GM12874 (cell line): ENCODE measurements around the gene ASCC1.

Source experiments
- TF ChIP-seq, protein P1 (sequence below): IDR thresholded peaks from 2 replicates; pipeline ENCODE4 v1.5.1; 2011; ENCODE audit warnings: low read depth, mild to moderate bottlenecking, control low read depth, low read length, moderate library complexity; ENCODE audit not compliant: insufficient read depth

ASCC1 gene

DNA sequence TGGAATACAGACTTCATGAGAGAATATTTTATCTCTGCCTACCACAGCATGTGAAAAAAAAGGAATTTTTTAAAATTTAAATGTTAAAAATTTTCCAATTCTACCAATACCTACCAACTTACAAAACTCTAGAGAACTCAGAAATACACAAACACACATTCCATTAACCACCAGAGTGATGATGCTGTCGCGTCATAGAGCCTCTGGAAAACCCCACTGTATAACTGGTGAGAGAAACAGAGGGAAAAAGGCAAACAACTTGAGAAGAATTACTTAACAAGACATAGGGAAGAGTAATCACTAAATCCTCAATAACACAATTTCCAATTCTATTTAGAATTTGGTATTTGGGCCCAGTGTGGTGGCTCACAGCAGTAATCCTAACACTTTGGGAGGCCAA is 121.5 kb downstream of the ASCC1 start:
- TF ChIP-seq, protein P1, sequence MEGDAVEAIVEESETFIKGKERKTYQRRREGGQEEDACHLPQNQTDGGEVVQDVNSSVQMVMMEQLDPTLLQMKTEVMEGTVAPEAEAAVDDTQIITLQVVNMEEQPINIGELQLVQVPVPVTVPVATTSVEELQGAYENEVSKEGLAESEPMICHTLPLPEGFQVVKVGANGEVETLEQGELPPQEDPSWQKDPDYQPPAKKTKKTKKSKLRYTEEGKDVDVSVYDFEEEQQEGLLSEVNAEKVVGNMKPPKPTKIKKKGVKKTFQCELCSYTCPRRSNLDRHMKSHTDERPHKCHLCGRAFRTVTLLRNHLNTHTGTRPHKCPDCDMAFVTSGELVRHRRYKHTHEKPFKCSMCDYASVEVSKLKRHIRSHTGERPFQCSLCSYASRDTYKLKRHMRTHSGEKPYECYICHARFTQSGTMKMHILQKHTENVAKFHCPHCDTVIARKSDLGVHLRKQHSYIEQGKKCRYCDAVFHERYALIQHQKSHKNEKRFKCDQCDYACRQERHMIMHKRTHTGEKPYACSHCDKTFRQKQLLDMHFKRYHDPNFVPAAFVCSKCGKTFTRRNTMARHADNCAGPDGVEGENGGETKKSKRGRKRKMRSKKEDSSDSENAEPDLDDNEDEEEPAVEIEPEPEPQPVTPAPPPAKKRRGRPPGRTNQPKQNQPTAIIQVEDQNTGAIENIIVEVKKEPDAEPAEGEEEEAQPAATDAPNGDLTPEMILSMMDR: no peak

DNA sequence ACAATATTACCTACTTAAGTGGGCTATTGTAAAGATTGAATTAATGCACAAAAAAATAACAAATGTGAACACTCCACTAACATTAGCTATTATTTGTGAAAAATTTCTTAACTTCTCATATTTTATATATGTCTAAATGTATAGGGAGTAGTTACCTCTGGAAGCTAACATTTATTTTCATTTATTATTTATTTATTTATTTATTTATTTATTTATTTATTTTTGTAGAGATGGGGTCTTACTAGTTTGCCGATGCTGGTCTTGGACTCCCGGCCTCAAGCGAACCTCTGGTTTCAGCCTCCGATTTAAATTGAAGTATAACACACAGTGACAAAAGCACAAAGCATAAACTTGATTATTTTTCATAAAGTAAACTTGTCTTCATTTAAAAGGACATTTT is 122.6 kb downstream of the ASCC1 start:
- TF ChIP-seq, protein P1: no peak

DNA sequence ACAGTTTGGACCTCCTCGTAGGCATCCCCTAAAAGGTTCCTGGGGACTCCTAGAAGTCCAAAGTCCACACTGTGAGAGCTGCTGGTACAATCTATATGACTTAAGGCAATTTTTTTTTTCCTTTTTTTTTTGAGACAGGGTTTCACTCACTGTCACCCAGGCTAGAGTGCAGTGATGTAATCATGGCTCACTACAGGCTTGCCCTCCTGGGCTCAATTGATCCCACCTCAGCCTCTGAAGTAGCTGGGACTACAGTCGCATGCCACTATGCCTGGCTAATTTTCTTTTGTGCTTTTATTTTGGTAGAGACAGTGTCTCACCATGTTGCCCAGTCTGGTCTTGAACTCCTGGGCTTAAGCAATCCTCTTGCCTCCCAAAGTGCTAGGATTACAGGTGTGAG is 123.1 kb downstream of the ASCC1 start:
- TF ChIP-seq, protein P1: no peak

DNA sequence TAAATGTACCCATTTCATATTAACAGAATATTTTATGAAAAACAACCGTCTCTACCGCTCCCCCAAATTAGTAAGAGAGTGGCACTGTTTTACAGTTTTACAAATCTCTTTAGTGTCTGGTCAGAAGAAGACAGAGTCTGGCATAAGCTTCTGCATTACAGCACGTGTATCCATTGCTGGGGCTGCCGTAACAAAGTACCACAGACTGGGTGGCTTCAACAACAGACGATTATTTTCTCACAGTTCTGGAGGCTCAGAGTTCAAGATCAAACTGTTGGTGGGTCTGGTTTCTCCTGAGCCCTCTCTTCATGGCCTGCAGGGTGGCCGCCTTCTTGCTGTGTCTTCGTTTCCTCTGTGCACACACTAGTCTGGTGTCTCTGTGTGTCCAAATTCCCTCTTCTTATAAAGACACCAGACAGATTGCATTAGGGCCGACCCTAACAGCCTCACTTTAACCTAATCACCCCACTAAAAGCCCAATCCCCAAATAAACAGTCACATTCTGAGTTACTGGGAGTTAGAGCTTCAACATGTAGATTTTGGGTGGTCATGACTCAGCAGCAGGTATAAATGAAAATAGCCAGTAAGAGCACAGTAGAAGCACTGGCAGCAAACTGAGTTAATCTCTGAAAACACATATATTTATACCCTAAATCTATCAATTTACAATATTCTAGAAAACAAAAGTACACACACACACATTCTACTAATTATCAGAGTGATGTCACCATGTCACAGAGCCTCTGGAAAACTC is 123.7 kb downstream of the ASCC1 start:
- TF ChIP-seq, protein P1: no peak

DNA sequence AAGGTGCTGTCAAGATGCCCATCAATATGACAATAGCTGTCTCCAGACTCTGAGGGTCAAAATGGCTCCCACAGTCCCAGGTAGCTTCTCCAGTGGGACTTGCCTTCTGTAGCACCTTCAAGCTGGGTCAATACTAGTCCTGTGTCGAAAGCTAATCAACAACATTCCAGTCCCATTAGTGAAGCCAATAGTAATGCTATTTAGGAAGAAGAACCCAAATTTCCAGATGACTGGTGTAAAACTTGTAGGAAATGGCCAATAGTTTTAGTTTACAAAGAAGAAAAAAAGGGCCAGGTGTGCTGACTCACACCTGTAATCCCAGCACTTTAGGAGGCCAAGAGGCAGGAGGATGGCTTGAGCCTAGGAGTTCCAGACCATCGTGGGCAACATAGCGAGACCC is 125.8 kb downstream of the ASCC1 start:
- TF ChIP-seq, protein P1: no peak

DNA sequence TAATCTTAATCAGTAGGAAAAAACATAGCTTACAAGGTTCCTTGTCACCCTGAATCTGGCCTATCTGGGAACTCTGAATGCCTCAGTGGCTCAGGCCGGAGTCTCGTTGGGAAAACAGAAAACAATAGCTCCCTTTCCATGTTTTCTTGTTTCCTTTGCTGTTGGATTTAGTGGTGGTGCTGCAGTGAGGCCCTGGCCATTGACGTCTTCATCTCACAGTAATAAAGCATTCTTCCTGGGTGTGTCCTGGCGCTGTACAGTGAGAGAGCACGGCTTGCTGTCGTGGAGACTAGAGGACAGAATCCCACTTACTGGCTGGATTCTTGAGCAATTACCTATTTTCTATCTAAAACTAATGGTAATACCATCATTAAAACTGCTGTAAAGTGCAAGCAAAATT is 126.5 kb downstream of the ASCC1 start:
- TF ChIP-seq, protein P1: no peak

DNA sequence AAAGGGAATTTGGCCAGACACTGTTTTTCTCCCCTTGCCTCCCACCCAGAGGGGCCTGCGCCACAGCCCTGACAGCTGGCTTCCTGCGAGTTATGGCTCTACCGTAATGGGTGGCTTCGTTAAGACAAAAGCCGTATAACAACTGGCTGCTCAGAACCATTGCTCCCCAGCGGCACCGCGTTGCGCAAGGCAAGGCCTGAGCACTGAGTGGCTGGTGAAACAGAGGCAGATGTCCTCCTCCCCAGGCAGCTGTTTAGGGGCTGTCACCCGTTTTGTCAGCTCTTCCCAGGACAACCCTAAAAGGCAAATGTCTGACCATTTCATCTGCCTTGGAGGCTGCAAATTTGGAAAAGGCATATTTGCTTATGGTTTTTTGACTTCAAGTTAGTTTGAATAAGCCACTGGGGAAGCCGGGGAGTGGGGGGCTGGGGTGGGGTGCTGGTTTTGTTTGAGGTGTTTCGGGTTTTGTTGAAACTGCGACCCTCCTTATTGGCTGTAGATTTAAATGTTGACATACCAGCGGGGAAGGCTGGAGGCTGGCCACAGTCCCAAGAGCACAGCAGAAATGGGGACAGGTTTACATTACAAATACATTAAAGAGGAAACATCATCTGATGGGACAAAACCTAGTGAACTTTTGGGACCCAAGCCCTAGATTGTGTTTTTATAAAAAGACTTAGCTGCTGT is 127.0 kb downstream of the ASCC1 start:
- TF ChIP-seq, protein P1: no peak
